ENCODE data around the gene TMIE.

The TMIE gene, protein sequence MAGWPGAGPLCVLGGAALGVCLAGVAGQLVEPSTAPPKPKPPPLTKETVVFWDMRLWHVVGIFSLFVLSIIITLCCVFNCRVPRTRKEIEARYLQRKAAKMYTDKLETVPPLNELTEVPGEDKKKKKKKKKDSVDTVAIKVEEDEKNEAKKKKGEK

GRCh38 chr3:46701181-46701939, at the start of gene TMIE:
Gene TMIE, plus strand, starts transcription at chr3:46701392. Its CDS starts 96 bp downstream, at chr3:46701488.
- no peak within 1 kb of the TSS for H3K4me3 ChIP-seq (ENCODE audit: low read length)
- no peak for DNase-seq (ENCODE audit: low read depth)
- TF ChIP-seq CTCF (IDR thresholded peaks at IDR 0.05; ENCODE audit: insufficient read depth, low read depth, low read length, missing control alignments), result no peak

- H3K4me3 ChIP-seq (ENCODE audit: low read length), result no peak overlapping the region
- DNase-seq (ENCODE audit: low read depth), result no peak
- TF ChIP-seq CTCF (IDR thresholded peaks at IDR 0.05; ENCODE audit: insufficient read depth, low read depth, low read length, missing control alignments), result no peak
Observed at GRCh38 chr3:46655271-46655670, 45.9 kb upstream of the TMIE start.

- TF ChIP-seq CTCF (IDR thresholded peaks at IDR 0.05; ENCODE audit: insufficient read depth, low read depth, low read length, missing control alignments), result peak; percentile 10
- DNase-seq (ENCODE audit: low read depth), result peak; percentile 78
- H3K4me3 ChIP-seq (ENCODE audit: low read length), result no peak overlapping the region
Observed at GRCh38 chr3:46656778-46657556, 44.2 kb upstream of the TMIE start.

GRCh38 chr3:46659285-46659684, 41.9 kb upstream of the TMIE start:
- no peak for TF ChIP-seq CTCF (IDR thresholded peaks at IDR 0.05; ENCODE audit: insufficient read depth, low read depth, low read length, missing control alignments)
- DNase-seq (ENCODE audit: low read depth), result peak; percentile 42
- no peak overlapping the region for H3K4me3 ChIP-seq (ENCODE audit: low read length)

GRCh38 chr3:46660003-46660402, 41.2 kb upstream of the TMIE start:
- no peak for DNase-seq (ENCODE audit: low read depth)
- H3K4me3 ChIP-seq (ENCODE audit: low read length), result no peak overlapping the region
- no peak for TF ChIP-seq CTCF (IDR thresholded peaks at IDR 0.05; ENCODE audit: insufficient read depth, low read depth, low read length, missing control alignments)

- peak; percentile 87 for DNase-seq (ENCODE audit: low read depth)
- no peak for TF ChIP-seq CTCF (IDR thresholded peaks at IDR 0.05; ENCODE audit: insufficient read depth, low read depth, low read length, missing control alignments)
- no peak overlapping the region for H3K4me3 ChIP-seq (ENCODE audit: low read length)
Observed at GRCh38 chr3:46660543-46661523, 40.4 kb upstream of the TMIE start.

Measured in epithelial cell of esophagus (primary cell).